Tongue (tissue), 2 donors: ENCODE results near the gene DHFR. TPM values are rescaled to one million over a fixed set of nuclear protein-coding genes. Genes with fewer than 3 reads are reported as not detected.

Experiments used
- DNase-seq: peaks from one replicate; pipeline ENCODE4 v3.0.0-alpha.2; 2015
- total RNA-seq: library from RNA; depleted of rRNA; stranded (reverse); fragments of >200 nt; gene quantifications from one replicate; pipeline ENCODE4 v1.2.3, GENCODE V29; 2014

DHFR gene
- total RNA-seq, 1 donor from 2014 or later = 27.4 TPM

DNA sequence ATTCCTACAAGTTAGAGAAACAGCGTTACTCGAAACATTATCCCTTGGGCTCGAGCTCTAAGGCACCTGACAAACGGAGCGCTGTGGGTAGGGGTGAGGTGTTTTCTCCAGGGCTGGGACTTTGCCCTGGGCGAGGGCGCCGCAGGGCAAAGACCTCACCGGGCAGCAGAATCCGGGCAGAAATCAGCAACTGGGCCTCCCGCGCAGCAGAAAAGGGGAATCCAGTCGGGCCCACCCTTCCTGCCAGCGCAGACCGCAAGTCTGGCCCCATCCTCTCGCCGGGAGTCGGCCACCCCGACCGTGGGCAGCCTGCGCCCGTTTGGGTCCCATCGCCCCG is 761 bp downstream of the DHFR start:
- peak; percentile 6 for DNase-seq

DNA sequence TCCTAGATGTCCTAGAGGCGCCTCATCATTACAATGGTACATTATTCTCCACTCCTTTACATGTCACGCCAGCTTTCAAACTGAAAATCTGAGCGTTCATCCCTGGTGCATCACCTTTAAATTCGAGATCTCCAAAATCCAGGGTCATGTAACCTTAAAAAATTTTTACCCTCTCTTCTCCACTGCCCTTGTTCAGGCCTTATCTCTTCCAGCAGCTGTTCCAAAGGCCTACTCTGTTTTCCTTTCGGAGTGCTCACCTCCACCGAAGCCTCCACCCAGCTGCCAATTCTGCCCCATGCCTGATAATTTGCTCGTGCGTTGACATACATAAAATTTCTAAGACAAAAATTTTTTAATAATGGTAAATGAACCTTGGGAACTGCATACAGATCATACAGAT is 1.3 kb downstream of the DHFR start:
- DNase-seq = no peak

DNA sequence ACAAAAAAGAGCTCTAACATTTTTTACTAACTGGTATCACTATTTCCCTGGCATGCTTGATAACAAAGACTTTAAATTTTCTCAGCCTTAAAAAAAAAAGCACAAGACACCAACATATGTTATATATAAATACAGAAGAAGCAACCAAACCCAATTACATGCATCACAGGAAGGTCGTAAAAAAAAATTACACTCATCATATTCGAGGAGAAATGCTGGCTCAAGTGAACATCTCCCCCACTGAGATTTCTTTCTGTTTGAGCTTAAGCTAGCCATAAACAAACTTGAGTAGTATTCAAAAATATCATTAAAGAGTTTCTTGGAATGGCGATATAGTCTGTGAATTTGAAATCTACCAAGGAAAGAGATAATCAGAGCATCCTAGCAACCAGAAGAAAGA is 7.9 kb downstream of the DHFR start:
- DNase-seq = no peak

DNA sequence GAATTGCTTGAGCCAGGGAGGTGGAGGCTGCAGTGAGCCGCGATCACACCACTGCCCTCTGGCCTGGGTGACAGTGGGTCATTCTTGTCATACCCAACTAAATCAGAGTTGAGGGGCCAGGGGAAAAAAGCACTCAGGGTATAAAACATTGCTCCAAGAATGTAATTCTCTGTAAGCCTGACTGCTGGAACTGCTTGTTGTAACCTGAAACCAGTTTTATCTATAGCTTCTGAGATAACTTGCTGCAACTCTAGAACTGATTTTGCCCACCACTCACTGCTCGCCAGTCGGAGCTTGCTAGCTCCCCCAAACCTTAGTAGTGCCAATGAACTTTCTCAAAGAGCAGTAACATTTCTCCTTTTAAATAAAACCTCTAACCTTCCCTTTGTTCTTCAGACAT is 9.9 kb downstream of the DHFR start:
- DNase-seq = no peak

DNA sequence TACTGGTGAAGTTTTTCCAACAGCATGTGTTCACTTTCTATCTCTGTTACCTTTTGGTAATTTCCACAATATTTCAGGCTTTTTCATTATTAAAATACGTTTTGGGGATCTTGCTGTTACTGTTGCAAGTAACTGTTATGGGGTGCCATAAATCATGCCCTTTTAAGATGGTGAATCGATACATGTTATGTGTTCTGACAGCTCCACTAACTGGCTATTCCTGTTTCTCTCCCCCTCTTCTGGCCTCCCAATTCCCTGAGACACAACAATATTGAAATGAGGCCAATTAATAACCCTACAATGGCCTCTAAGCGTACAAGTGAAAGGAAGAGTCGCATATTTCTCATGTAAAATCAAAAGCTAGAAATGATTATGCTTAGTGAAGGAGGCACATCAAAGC is 13.4 kb downstream of the DHFR start:
- DNase-seq = no peak

DNA sequence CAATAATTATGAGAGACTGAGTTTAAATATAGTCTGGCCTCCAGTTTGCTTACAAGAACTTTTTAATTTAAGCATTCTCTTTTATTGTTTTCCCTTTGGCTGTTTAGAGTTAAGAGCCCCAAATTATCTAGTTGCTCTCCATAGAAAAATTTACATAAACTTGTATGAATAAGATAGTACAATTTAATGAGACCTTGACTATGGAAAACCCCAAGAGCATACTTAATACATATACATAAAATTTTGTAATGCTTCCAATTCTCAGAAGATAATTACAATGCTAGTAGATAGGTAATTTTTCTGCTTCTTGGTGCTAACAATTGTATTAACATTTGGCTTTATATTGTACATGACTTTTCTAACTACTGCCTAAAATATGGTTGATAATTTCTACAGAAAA is 20.6 kb downstream of the DHFR start:
- DNase-seq = no peak

DNA sequence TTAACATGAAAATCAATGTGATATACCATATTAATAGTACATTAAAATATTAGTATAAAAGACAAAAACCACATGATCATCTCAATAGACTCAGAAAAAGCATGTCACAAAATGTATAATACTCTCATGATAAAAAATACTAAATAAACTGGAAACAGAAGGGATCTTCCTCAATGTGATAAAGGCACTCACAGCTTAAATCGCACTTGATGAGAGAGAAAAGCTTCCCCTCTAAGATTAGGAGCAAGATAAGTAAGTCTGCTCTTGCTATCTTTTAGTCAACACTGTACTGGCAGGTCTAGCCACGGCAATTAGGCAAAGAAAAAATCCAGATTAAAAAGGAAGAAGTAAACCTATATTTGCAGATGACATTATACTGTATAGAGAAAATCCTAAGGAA is 22.1 kb downstream of the DHFR start:
- no peak for DNase-seq

DNA sequence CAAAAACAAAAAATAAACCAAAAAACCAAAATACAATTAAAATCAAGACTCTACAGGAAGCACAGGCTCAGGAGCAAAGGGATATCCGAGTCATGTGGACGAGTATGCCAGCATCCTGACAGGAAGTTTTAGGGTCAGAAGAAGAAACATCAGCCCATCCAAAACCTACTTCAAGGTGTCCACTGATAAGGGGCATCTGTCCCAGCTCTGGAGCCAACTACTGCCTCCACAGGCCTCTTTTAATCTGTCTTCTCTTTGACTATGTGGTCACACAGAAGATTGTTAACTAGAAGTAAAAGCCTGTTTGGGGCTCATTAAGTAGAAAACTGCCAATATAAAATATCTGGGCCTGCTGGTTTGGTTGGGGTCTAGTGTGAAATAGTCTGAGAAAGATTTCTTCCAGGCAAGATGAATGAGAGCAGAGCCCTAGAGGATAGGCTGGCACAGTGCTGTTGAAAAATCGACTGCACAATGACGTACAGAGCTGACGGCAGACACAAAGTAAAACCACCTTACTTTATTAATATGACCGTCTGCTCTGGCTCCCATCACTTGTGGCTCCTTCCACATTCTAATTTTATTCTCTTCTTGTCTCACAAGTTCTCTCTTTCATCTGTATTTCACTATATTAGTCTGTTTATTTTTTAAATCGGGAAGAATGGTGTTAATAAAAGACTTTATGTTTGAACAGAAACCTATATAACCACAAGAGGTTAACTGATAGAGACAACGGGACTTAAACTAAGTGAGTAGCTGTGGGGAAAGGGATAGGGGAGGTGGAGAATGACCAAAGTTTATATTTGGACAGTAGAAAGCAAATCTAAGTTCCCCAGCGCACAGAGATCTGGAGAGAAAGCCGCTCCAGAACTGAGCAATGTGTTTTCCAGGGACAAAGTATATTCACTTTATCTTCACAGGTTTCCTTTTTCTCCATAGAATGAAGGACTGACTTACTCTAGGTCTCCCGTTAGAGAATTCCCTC is 23.2 kb downstream of the DHFR start:
- DNase-seq = no peak

DNA sequence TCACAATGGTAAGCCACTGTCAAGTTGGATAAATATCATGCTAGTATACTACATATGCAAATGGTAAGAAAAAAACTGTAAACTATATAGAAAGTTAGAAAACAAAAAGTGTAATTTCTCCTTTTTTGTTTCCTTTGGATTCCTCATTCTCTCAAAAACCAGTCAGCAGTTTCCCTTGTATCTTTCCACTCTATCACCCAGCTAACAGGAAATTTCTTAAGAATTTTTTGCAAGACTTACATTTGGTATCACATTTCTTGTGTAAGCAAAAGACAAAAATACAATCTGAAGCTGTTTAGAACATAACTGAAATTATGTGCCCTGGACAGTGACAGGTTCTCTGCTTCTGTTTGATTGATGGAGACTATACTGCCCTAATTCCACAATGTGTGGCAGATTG is 25.5 kb downstream of the DHFR start:
- no peak for DNase-seq

DNA sequence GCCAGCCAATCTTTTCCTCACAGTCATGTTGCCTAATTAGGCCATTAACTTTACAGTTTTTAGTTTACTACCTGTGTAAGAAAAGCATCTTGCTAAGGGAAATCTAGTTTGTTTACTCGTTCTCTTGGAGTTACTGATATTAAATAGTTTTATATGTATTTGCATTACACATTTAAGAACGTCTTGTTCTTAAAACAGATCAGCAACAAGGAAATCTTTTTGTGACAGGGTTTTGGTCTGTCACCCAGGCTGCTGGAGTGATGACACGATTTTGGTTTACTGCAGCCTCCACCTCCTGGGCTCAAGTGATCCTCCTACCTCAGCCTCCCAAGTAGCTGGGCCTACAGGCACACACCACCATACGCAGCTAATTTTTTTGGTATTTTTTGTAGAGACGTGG is 29.6 kb downstream of the DHFR start:
- DNase-seq = no peak

DNA sequence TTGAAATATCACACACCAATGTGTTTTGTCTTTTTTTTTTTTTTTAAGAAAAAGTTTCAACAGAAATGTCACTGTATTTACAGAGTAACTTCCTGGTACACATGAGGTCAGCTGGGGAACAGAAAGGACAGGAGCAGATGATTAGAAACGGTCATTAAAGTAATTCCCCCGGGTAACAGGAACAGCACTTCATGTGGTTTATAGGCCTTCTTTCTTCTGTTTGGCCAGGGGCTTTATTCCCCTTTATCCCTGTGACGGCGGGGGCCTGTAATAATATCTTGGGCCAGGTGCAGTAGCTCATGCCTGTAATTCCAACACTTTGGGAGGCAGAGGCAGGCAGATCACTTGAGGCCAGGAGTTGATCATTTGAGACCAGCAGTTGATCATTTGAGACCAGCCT is 30.8 kb downstream of the DHFR start:
- peak; percentile 11 for DNase-seq

DNA sequence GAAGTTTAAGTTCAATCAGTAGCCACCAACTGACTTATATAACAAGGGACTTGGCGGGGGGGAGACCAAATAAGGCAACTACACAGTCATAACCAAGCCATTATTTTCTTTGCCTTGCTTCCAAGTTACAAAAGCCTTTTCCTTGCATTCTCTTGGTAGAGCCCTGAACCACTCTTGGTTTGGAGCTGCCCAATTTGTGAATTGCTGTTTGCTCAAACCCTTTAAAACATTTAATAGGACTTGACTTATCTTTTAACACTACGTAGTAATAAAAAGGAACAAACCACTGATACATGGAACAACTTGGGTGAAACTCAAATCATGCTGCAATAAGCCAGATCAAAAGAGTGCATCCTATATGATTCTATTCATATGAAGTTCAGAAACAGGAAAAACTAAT is 32.0 kb downstream of the DHFR start:
- no peak for DNase-seq

DNA sequence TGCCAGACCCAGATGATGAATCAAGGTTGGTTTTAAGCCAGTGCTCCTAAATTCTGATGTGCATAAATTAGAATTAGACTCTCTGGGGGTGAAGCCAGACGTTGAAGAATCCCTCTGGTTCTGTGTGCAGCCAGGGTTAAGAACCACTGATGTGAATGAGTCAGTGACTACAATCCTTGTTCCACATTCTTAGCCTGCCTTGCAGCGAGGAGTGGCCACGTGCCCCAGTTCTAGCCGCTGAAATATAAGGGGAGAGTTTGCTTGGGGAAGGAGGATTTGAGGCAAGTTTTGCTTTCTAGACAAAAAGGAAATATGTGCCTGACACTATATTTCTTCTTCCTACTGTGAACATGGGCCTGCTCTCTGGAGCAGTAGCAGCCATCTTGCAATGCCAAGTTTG is 34.6 kb downstream of the DHFR start:
- DNase-seq = no peak

DNA sequence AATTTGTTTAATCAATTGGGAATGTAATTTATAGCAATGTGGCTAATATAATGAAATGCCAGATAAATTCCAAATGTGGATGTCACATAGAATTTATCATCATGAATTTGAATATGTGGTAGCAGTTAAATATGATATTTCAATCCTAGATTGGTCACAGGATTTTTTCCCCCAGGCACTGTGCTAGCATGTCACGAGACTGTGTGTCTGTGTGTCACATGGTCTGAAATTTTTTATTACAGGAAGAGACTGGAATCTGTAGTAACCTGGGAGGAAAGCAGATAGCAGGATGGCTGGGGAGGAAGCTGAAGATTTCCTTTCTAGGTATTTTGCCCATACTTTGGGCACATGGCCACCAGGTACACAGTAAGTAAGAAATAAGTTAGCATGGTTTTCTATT is 35.7 kb downstream of the DHFR start:
- DNase-seq = no peak

DNA sequence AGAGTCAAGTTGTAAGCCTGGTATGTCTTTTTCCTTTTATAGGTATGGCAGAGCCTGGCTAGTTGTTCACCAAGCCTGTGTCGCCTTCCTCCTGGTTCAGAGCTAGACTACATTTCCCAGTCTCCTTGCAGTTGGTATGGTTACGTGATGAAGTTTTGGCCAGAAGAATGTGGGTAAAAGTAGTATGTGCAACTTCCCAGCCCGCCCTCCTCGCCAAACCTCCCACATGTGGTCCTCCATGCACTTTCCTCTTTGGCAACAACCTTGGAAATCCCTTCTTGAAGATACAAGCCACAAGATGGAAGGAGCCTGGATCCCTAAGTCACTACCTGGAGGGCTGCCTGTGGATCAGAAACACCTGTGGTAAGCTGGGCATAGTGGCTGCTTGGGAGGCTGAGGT is 36.3 kb downstream of the DHFR start:
- DNase-seq = no peak

DNA sequence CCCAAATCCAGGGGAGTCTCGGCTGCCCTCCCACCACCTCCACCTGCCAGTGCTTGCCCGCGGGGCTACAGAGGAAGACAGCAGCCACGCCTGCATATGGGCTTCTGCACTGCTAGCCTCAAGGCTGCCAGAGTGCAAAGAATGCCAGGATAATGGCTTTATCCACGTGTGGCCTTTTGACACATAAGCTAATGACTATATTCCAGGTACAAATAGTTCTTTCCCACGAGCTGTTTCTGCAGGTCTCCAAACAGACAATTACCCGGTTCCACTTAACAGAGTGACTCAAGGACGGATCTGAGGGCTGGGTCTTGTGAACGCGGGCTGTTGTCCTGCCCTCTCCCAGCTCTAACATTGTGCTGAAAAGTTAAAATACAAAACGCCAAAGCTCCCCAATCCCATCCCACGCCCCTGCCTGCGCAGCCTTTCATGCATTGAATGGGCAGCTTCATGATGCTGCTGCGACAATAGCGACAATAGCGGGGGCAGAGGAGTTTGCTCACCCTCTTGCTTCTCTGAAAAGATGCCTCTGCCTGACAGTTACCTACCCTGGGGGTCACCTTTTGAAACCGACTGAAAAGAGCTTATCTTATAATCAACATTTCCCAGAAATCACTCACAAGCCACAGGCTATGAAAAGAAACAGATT is 39.4 kb downstream of the DHFR start:
- DNase-seq = no peak

DNA sequence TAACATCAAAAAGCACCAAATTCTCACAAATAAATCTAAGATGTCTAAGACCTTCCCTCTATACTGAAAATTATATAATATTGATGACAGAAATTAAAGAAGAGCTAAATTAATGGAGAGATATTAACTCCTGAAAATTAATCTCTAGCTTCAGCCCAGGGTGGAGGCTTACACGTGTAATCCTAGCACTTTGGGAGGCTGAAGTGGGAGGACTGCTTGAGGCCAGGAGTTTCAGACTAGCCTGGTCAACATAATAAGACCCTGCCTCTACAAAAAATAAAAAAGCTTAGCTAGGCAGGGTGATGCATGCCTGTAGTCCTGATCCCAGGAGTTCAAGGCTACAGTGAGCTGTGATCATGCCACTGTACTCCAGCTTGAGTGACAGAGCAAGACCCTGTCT is 45.1 kb downstream of the DHFR start:
- DNase-seq = no peak

DNA sequence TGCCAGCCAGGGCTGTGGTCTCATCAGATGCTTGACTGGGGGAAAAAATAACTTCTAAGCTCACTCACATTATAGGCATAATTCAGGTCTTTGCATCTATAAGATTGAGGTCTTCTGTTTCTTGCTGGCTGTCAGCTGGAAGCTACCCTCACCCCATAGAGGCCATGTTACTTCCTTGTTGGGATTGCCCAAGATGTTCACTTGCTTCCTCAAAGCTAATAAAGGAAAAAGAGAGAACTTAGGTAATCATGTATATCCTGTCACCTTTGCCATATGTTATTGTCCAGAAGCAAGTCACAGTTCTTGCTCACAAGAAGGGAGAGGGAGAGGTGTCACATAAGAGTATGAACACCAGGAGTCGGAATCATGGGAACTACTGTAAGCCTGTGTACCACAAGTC is 46.1 kb downstream of the DHFR start:
- DNase-seq = no peak

DNA sequence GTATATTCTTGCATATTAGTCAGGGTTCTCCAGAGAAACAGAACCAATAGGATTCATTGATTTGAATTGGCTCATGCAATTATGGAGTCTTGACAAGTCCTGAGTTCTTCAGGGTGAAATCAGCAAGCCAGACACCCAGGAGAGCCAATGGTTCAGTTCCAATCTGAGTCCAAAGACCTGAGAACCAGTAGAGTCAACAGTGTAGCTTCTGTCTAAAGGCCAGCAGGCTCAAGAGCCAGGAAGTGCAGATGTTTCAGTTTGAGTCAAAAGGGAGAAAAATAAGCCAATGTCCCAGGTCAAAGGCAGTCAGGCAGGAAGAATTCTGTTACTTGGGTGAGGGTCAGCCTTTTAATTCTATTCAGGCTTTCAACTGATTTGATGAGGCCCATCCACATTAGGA is 47.0 kb downstream of the DHFR start:
- no peak for DNase-seq

DNA sequence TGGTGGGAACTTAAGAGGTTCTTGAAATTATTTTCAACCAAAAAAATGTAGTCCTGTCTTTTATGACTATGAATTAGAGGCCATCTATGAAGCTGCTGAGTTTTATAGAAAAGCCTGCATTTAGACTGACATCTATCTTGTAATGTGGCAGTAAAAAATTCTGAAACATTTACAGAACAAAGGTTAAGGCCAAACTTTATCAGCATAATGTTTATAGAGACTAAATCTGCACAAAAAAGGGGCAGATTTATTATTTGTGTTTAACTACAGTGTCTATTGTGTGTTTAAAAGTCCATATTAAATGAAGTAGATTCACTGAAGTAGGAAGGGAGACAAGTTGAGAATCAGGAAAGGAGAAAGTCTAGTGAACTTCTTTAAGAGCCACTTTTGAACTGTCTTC is 47.4 kb downstream of the DHFR start:
- no peak for DNase-seq

DNA sequence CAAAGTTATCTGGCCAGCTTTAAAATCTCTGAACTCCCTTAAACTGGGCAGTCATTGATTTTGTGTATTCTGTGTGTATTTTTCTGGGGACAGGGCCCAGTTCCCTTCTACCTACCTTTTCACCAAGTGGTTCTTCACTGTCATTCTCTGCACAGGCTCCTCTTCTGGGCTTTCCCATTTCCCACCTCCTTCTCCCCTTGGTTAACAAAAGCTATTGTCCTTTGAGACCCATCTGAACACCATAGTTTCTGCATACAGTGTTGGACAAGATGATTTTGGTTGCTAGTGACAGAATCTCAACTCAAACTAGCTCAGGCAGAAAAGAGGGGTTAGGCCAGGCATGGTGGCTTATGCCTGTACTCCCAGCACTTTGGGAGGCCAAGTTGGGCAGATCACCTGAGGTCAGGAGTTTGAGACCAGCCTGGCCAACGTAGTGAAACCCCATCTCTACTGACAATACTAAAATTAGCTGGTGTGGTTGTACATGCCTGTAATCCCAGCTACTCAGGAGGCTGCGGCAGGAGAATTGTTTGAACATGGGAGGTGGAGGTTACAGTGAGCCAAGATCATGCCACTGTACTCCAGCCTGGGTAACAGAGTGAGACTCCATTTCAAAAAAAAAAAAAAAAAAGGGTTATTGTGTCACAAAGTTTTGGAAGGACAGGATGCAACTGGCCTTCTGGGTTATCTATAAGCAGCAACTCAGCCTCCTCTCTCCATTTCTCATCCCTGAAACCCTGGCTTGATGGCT is 53.7 kb downstream of the DHFR start:
- DNase-seq = no peak

DNA sequence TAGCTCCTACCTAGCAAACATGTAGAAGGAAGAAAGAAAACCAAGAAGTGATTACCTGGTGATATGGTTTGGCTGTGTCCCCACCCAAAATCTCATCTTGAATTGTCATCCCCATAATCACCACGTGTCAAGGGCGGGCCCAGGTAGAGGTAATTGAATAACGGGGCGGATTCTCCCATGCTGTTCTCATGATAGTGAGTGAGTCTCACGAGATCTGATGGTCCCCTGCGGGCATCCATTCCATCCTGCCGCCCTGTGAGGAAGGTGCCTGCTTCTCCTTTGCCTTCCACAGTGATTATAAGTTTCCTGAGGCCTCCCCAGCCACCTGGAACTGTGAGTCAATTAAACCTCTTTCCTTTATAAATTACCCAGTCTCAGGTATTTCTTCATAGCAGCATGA is 57.3 kb downstream of the DHFR start:
- DNase-seq = no peak

DNA sequence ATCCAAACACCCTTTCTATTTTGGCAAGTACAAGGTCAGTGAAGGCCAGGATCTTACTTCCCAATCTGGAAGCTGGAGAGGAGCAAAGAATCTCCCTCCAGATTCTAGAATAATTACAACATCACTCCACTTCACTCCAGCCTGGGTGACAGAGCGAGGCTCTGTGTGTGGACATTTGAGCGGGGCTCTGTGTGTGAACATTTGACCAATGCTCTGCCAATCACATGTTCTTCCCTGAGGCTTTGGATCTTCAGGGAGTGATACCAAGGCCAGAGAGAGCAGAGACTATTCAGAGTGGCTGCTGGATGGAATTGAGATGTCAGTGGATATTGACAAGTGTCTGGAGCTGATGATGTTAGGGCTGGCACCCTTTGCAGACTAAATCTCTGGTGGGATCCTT is 60.0 kb downstream of the DHFR start:
- no peak for DNase-seq
